K562 (cell line): ENCODE results near the gene HIVEP1.

ENCODE experiments used
- CBX3 ChIP-seq, 2 experiments: IDR thresholded peaks; 1 replicate in 1 of 2; 2 replicates in 1 of 2; pipeline ENCODE4 v1.6.1; 2012; ENCODE audit warnings: inconsistent platforms in 2 of 2, low read length in 2 of 2, borderline replicate concordance in 1 of 2, control low read depth in 1 of 2
- ELF4 ChIP-seq: fragments of 450-650 bp; formaldehyde crosslinking; IDR thresholded peaks from 2 replicates; pipeline ENCODE4 v1.4.0; 2022; ENCODE audit warnings: missing genetic modification characterization
- GATAD2B ChIP-seq: fragments of 450-650 bp; IDR thresholded peaks from 2 replicates; pipeline ENCODE4 v1.6.1; 2017; ENCODE audit warnings: mild to moderate bottlenecking, borderline replicate concordance
- JUND ChIP-seq, 2 experiments: IDR thresholded peaks; 2 replicates in 1 of 2; 3 replicates in 1 of 2; pipeline ENCODE4 v1.6.1; 2011; ENCODE audit warnings: borderline replicate concordance in 2 of 2, low read depth in 2 of 2, low read length in 2 of 2, improper control_type of control experiment in 1 of 2, missing biosample characterization in 1 of 2, missing genetic modification characterization in 1 of 2, missing genetic modification reagents in 1 of 2
- MLLT1 ChIP-seq, 2 experiments: fragments of 450-650 bp; IDR thresholded peaks; 2 replicates each; pipeline ENCODE4 v1.6.1; 2016
- POLR2A ChIP-seq: fragments of 450-650 bp; conservative IDR thresholded peaks from 2 replicates; pipeline ENCODE4 v1.6.1; 2016
- POLR2AphosphoS5 ChIP-seq: IDR thresholded peaks from 2 replicates; pipeline ENCODE4 v1.6.1; 2011; ENCODE audit warnings: mild to moderate bottlenecking, low read depth, low read length, moderate library complexity; ENCODE audit not compliant: control insufficient read depth, insufficient read depth
- PREB ChIP-seq: sonication (generic); formaldehyde crosslinking; IDR thresholded peaks from 2 replicates; pipeline ENCODE4 v1.8.1; 2023; ENCODE audit warnings: mild to moderate bottlenecking, missing genetic modification reagents
- ZBTB7A ChIP-seq: IDR thresholded peaks from 2 replicates; pipeline ENCODE4 v1.6.1; 2011; ENCODE audit warnings: low read depth, mild to moderate bottlenecking, low read length, moderate library complexity, borderline replicate concordance; ENCODE audit not compliant: control insufficient read depth
- ZNF324 ChIP-seq: fragments of 250-450 bp; sonication (Bioruptor Pico); IDR thresholded peaks from 2 replicates; pipeline ENCODE4 v1.4.0; 2020; ENCODE audit warnings: mild to moderate bottlenecking
- ZNF766 ChIP-seq: fragments of 200-800 bp; sonication (Bioruptor generic); conservative IDR thresholded peaks from 2 replicates; pipeline ENCODE4 v1.6.1; 2016; ENCODE audit warnings: missing genetic modification characterization, missing compliant biosample characterization
- TF ChIP-seq, protein P1 (sequence below), 3 experiments: IDR thresholded peaks in 2 of 3; conservative IDR thresholded peaks in 1 of 3; 2 replicates each; pipeline ENCODE4 v1.5.1; 2011 to 2012; ENCODE audit warnings: low read length in 3 of 3, mild to moderate bottlenecking in 3 of 3, control low read depth in 2 of 3, improper control_type of control experiment in 1 of 3, inconsistent platforms in 1 of 3, low read depth in 1 of 3, mixed read lengths in 1 of 3, moderate library complexity in 1 of 3; ENCODE audit not compliant: insufficient read depth in 2 of 3

- TF ChIP-seq ZNF766, result no peak
- TF ChIP-seq, protein P1, sequence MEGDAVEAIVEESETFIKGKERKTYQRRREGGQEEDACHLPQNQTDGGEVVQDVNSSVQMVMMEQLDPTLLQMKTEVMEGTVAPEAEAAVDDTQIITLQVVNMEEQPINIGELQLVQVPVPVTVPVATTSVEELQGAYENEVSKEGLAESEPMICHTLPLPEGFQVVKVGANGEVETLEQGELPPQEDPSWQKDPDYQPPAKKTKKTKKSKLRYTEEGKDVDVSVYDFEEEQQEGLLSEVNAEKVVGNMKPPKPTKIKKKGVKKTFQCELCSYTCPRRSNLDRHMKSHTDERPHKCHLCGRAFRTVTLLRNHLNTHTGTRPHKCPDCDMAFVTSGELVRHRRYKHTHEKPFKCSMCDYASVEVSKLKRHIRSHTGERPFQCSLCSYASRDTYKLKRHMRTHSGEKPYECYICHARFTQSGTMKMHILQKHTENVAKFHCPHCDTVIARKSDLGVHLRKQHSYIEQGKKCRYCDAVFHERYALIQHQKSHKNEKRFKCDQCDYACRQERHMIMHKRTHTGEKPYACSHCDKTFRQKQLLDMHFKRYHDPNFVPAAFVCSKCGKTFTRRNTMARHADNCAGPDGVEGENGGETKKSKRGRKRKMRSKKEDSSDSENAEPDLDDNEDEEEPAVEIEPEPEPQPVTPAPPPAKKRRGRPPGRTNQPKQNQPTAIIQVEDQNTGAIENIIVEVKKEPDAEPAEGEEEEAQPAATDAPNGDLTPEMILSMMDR (IDR thresholded peaks at IDR 0.05 in 2 of 3, conservative IDR thresholded peaks at IDR 0.05 in 1 of 3; ENCODE audit: insufficient read depth in 2 of 3, low read depth in 1 of 3, low read length in 3 of 3), result no peak
- TF ChIP-seq ZBTB7A, result no peak
- no peak for TF ChIP-seq JUND (IDR thresholded peaks at IDR 0.05; ENCODE audit: borderline replicate concordance, low read depth, low read length)
- TF ChIP-seq JUND (tag; IDR thresholded peaks at IDR 0.05; ENCODE audit: borderline replicate concordance, low read depth, low read length), result no peak
- TF ChIP-seq MLLT1 (IDR thresholded peaks at IDR 0.05), result no peak
- no peak for TF ChIP-seq POLR2A
- no peak for TF ChIP-seq ELF4
- TF ChIP-seq CBX3 (IDR thresholded peaks at IDR 0.05; ENCODE audit: borderline replicate concordance in 1 of 2, low read length in 2 of 2), result no peak
- no peak for TF ChIP-seq GATAD2B
- no peak for TF ChIP-seq POLR2AphosphoS5
- TF ChIP-seq ZNF324 (CRISPR knock-in tag), result no peak
- TF ChIP-seq PREB (CRISPR knock-in tag), result no peak
Observed at GRCh38 chr6:11972270-11972669, 39.8 kb upstream of the HIVEP1 start.
